ENCODE measurements around the gene MCCC1.

- TF ChIP-seq POLR2AphosphoS5 (IDR thresholded peaks at IDR 0.05), result no peak
- no peak for TF ChIP-seq CTCF (IDR thresholded peaks at IDR 0.05)
- no peak for TF ChIP-seq POLR2A (IDR thresholded peaks at IDR 0.05)
- TF ChIP-seq EP300 (IDR thresholded peaks at IDR 0.05), result no peak
These were observed 61.1 kb downstream of the MCCC1 start for GRCh38 chr3:183038221-183038620.
